Kidney capillary endothelial cell (primary cell): ENCODE data around the gene PRDM5.

ENCODE experiments used
- DNase-seq: peaks from one replicate; pipeline ENCODE4 v3.0.0-alpha.2; 2018; ENCODE audit warnings: low spot score

PRDM5 gene

DNA sequence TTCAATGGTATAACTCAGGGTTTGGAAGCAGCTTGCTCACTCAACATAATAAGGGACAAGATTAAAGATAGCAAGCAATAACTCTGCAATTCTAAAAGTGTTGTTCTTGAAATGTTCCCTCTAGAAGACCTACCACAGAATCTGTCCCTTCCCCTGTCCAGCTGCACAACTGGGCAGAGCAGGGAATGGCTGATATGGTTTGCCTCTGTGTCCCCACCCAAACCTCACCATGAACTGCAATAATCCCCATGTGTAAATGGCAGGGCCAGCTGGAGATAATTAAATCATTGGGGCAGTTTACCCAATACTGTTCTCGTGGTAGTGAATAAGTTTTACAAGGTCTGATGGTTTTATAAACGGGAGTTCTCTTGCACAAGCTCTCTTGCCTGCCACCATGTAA, 19.1 kb downstream of the PRDM5 start:
- DNase-seq: no peak

DNA sequence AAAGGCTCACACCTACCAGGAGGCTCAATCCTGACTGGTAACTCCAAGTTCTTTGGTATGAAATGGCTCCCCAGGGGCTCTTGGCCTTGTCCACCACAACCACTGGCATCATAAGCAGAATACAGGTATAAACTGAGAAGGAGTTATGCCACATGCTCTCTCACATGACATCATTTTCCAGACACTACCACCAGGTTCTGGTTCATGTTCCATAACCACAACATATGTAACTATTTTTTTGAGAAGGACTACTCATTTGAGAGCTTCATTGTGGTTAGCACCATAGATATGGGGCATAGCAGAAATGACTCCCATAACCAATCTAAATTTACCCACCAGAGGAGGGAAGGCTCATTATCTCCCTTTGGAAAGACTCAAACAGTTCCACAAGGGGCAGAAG, 19.6 kb downstream of the PRDM5 start:
- DNase-seq: no peak

DNA sequence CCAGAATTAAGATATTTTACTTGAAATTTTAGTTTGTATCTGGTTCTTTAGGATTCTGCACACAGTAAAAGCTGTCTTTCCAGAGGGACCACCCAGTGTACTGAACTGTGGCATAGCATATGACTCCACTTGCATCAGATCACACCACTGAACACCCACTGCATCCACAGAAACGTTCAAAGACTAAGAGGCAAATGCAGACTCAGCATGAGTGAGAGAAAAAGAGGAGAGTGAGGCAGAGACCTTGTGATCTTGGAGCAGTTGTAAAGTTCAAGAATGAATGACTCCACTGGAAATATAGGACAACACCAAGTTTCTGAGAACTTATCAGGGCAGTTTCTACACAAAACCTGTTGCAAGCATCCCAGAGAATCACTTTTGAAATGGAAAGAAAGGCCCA, 20.8 kb downstream of the PRDM5 start:
- DNase-seq: no peak

DNA sequence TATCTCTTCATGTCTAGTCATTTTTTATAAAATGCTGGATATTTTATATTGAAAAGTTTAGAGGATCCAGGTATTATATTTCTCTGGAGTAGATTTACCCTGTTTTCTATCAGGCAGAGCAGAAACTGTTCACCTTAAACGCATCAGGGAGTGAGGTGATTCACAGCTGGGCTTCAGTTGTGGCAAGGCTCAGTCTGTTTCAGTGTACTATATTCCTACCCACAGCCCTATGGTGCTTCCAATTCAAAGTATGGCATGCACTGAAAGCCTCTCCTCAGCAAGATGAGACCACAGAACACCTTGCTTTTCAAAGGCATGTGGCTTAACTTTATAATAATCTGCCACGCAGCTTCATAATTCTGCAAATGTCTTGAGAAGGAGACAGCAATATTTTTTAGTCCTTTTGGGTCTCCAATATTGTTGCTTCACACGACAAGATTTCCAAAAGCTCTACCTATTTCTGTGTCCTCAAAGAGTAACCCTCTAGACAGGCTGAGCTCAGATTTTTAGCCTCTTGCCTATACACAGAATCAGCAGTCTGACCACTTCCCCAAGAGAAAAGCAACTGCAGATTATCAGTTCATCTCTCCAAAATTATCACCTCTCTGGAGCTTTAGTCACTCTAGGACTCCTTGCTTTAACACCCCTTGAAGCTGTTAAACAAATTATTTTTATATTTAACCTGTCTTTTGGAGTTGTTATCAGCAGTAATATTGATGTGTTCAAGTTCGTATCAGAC, 24.4 kb downstream of the PRDM5 start:
- no peak for DNase-seq

DNA sequence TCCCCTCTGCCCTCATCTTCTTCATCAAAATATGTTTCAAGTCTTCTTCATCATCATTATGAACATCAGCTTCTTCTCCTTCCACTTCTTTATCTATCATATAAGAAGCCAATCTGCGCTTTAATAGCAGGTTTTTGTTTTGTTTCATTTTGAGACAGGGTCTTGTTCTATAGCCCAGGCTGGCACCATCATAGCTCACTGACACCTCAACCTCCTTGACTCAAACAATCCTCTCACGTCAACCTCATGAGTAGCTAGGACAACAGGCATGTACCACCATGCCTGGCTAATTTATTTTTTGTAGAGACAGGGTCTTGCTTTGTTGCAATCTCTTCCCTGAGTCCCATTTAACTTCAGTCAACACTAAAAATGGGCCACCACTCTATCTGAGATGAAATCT, 27.0 kb downstream of the PRDM5 start:
- DNase-seq: no peak

DNA sequence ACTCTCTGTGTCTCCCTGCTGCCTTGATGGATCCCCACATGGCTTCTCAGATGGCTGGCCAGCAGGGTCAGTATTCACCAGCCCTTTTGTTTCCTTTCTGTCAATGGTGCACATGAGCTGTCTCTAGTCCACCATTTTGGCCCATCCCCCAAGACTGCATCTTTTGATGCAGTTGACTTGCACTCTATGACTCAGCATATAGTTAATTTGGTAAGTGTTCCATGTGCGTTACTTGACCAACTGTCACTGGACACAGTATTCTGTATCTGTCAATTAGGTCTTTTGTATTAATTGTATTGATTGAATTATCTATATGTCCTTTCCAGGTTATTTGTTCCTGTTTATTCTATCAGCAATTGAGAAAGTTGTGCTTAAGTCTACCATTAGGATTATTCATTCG, 29.2 kb downstream of the PRDM5 start:
- no peak for DNase-seq

DNA sequence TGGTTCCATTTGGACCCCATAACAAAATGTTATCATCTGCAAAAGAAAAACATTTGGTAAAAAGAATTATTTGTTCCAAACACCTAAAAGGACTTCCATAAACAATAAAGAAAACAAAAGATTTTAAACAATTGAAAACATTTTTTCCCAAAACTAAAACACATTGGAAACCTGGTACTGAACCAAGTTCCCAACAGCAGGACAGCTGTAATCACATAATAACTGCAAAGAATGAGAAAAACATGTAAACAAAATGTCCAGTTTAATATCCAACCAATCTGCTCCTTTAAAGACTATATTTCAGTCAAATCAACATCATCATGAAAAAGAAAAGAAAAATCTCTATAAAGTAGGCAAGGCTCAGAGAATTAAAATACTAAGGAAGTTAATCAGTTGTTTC, 36.3 kb downstream of the PRDM5 start:
- DNase-seq: no peak

DNA sequence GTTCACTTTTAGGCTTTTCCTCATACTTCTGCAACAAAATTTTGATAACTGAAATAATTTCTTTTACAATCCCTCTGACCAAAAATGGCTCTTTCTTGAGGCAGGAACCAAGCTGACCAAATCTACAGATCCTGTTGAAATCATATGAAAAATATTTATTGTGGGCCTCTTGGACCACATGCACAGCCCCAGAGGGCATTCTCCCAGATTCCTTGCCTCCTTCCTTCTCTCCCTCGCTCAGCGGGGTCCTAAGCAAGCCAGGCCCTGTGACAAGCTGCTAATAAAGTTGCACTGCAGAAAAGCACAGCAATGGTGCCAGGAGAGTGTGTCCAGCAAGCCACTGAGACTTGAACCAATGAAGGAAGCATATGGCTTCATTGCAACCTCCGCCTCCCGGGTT, 40.7 kb downstream of the PRDM5 start:
- no peak for DNase-seq

DNA sequence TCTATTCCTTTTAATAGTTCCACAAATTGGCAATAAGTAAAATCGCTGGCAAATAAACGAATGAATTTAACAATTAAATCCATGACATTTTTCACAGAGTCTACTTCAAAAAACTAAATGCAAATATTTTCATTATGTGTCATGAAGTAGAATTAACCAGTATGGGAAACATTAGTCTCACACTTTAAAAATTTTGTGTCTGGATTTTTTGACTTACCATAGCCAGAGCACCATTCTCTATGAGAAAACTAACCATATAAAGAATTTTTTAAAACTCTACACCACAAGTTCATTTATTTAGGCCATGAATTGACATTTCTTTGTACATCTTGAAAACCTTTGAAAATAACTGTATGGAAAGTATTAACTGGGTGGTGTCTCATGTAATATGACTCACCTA, 41.2 kb downstream of the PRDM5 start:
- no peak for DNase-seq

DNA sequence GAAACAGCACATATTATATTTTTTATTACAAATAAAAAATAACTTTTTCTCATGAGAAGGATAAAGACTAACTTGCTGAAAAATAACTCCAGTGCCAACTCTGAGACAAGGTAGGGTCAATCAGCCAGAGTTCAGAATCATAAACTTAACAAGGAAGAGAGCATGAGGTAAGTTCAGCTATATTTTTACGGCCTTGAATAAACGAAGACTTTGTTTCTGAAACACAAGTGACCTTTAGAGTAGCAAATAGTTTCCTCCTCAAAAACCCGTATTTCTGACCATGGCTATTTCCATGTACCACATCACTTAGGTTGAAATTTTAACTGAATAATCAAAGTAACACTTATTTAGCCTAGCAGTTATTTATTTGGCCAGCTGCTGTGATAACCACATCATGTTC, 45.5 kb downstream of the PRDM5 start:
- DNase-seq: no peak

DNA sequence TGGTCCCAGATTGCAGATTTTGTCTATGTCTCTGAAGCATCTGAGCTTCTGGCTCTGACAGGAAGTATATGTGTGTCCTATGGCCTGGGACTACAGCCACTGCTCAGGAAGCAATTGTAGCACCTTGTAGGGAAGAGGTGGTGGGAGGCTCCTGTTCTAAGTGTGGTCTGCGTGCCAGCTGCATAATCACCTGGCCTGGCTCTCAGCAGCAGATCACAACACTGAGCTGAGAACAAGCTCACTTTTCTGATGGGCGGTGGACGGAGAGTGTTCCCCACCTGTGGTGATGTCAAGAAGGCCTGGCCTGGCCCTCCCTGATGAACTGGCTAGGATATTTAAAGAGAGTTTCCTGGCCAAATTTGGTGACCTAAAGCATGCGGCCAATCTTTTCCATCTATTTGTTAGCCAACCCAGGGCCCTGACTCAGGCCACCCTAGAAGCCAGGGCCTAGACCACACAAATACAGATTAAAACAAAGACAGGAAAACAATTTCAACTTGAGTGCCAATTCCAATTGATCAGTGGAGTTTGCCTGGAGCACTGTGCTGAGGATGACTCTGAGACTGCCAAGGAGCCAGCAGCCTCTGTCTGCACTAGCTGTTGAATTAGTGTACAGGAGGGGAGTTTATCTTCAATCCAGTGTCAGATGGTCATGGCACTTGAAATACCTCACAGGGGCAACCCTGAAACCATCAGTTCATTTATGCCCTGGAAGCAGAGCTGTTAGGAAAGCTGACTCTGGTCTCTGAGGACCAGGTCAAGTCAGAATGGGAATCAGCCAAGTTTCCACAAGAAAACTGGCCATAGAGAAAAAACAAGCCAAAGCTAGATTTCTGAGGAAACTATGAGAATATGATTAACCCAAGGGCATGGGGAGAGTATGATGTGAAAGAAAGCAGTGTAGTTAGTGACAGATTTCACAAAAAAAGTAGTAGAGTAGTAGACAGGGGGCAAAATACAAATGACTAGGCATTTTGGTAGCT, 47.4 kb downstream of the PRDM5 start:
- no peak for DNase-seq

DNA sequence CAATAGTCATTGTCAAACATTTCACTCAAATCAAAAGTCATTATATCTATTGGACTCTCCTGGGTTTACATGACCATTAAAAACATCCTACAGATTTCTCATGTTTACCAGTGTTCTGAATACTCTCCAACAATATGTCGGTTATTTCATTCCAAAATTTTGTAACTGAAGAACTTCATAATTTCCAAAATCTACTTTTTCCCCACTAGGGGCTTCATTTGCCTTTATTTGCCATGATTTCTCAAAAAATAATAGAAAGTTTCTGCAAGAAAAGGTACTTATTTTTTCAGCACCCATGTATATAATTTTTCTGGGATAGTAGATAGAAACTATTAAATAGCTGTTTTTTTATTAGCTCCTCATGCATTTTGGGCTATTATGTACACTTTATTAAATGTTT, 49.0 kb downstream of the PRDM5 start:
- no peak for DNase-seq

DNA sequence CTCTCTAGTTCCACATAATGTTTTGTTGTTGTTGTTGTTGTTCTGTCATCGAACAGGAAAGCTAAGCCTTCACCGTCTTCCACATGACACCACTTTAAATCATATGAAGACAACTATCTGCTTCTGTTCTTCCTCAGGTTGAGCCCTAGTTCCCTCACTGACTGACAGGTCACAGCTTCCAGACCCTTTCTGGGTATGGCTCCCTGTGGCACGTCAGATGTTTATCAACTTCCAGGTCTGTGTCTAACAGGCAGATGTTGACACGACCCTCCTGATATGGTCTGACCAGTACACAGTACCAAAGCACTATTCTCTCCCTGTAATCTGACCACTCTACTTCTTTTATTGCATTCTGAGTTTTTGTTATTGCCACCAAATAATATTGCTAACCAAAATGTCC, 51.4 kb downstream of the PRDM5 start:
- DNase-seq: no peak

DNA sequence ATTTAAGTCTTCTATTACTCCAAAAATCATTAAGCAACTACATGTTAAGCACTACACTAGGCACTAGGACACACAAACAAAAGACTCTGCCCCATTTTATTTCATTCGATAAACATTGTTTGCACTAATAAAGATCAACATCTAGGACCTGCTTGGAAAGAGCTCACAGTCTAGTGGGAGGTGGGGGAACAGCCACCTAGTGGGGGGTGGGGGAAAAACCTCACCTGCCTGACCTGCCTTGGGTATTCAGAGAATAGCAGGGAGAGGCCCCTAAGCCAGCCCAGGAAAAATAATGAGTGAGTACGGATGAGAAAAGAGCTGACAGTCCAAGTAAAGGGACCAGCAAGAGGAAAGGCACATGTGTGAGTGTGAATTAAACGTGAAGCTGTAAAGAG, 52.2 kb downstream of the PRDM5 start:
- no peak for DNase-seq

DNA sequence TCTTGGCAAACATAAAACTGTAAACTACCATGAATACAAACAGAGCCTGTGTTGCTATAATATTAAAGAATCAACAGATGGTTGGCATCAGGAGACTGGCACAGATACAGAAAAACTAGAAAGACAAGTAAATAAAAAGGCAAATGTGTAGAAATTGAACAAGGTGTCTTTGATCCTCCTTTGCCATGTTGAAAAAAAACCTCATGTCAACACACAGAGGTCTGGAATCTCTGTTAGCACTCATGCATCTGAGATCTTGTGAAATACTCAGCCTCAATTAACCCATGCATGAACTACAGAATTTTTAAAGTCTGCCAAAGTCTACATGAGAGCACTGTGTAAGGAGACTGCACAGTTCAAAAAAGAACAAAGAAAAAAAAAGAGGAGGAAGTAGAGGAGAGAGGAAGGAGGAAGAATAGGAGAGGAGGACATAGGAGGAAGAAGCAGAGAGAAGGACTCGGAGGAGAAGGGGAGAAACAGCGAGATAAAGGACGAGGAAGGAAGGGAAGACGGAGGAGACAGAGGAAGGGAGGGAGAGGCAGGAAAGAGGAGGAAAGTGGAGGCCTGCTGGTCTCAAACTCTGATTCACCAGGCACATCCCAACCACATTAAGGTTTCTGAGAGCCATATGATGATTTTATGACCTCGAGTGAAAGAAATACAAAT, 52.8 kb downstream of the PRDM5 start:
- no peak for DNase-seq

DNA sequence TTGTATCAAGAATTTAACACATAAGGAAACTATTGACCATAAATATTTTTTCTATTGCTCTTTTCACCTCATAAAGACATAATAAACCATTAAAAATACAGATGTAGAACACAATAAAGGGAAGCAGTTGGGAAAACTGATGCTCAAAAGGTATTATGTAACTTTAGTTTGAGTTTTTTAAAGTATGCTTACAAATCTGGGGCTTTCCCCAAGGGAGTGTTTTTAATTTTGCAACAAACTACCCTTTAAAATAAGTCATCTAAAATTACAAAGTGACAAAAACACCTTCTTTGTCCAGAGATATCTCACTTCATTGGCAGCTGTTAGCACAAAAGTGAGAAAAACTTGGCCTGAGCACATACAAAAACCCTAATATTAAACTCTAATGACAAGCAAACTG, 55.0 kb downstream of the PRDM5 start:
- DNase-seq: no peak

DNA sequence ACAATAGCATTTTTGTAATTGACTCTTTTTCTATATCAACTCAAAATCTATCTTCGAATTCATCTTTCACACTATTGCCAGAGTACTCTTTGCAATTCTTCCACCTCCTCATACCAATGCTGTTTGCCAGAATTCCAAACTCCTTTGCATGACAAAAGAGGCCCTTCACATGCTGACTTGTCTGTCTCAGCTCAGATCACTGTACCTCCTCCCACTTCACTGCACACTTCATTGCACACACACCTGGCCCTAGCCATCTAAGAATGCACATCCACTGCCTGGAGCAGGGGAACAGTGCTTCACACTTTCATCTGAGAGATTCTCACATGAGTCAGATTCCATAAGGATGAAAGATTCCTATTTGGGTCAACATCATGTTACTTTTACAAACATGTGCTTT, 56.5 kb downstream of the PRDM5 start:
- DNase-seq: no peak

DNA sequence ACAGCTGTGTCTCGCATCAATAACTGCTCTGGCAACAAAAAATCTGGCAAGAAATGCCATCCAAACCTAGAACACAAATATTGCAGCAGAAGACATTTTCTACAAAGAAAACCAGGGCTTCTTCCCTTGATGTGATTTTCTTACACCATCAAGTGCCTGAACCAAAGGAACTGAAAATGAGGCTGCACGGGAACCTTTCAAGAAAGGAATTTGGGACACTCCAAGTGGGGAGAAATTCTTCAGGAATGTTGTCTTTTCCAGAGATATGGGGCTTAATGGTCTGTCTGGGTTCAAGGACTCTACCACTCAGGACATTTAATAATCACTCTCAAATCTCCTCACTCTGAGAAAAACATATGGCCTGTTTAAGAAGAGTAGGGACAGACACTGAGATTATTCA, 57.6 kb downstream of the PRDM5 start:
- DNase-seq: no peak

DNA sequence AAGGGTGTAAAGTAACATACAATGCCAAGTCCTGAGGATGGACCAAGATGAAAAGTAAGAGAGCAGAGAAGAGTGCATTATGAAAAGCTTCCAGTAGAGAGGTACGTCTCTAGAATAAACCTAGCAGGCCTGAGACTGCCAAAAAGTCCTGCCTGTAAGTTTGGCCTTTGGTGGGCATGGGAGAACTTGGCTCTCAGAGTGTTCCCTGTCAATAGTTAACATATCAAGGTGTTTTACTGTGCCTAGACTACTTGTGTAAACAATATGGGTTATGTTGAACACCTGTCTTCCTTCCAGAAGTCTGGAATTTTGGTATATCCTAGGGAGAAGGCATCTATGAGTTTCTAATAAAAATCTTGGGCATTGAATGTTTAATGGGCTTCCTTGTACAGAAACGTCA, 60.1 kb downstream of the PRDM5 start:
- DNase-seq: no peak

DNA sequence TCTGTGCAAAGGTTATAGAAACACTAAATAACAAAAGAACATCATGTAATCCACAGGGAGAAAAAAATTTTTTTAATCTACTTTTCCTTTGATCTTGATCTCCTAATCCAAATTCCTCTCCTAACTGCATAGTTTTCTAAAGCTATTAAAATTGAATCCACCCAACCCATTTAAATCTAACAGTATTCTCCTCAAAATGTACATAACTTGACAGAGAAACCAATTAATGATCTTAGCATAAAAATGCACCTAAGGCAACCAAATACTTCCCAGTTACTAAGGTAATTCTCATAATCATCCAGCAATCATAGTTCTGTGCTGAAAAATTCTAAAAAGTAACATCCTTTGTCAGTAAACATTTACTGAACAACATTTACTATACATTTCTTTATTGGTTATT, 60.7 kb downstream of the PRDM5 start:
- DNase-seq: no peak

DNA sequence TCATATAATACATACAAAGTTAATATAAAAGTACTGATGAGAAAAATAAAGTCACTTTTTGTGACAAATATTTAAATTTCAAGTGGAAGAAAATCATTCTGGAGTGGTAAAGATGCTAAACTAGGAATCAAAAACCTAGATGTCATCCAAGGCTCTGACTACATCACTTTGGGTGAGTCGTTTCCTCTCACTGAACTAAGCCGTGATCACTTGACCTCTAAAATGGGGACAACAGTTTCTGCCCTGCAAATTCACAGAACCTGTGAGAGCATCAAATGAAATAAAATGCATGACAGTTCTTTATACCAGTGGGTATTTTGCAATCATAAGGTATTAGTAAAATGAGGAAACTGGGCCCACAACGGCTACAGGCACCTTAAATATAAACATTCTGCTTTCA, 63.8 kb downstream of the PRDM5 start:
- DNase-seq: peak; percentile 13

DNA sequence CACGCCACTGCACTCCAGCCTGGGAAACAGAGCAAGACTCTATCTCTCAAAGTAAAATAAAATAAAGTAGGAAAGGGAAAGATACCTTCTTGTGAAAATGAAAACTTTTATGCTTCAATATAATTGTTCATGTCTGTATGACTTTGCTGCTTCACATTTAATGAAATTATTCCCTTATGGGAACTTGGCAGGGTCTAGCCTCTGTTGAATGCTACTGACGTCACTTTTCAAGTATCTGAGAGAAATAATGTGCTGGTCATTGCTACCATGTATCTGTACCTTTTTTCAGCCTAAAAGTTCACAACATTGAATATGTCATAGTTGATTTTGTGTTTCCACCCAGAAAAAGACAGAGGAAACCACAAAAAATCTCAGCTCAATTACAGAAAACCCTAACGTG, 65.2 kb downstream of the PRDM5 start:
- no peak for DNase-seq

DNA sequence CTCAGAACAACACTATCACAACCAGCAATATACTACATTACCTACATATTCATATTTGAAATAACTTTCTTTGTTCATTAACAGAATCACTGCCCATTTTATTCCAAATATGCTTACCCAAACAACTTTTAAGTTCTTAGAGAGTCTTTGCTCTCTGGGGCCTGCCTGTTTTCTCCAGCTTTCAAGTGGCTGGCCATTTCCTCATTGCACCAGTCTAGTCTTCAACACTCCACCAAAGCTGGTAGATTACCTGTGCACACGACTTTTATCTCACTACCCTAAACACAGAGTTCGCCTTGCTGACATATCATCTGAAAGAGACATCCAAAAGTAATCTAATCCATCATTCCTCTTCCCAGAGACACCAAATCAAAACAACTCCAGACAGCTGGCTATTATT, 66.2 kb downstream of the PRDM5 start:
- no peak for DNase-seq
